NCI-H446 (cell line): ENCODE data around the gene VAMP8.
"Not testable (repeated sequence)": the region's sequence is repeated elsewhere in the genome, so short reads cannot be mapped to it uniquely, and the experiment has no call there.

Experiments
- DNase-seq, 2 experiments: peaks; one replicate each; lab custom pipeline; 2025; lab: John Stamatoyannopoulos, UW

The VAMP8 gene

GRCh38 chr2:85579266-85579935 is 2.0 kb downstream of the VAMP8 start:
- DNase-seq = no peak

GRCh38 chr2:85580206-85580605 is 2.8 kb downstream of the VAMP8 start:
- DNase-seq = no peak

GRCh38 chr2:85582492-85582891 is 5.1 kb downstream of the VAMP8 start:
- no peak for DNase-seq

- DNase-seq = no peak
Measured at GRCh38 chr2:85583667-85584353, 6.4 kb downstream of the VAMP8 start.

GRCh38 chr2:85584354-85584856 is 7.0 kb downstream of the VAMP8 start, which contains the start of gene VAMP5:
Gene VAMP5, plus strand, starts transcription at chr2:85584431. Its CDS starts 60 bp downstream, at chr2:85584491.
- DNase-seq = no peak

- DNase-seq = no peak
Measured at GRCh38 chr2:85584857-85585780, 7.7 kb downstream of the VAMP8 start.

- DNase-seq = no peak
Measured at GRCh38 chr2:85585781-85586105, 8.4 kb downstream of the VAMP8 start.

- DNase-seq = no peak
Measured at GRCh38 chr2:85588236-85588635, 10.8 kb downstream of the VAMP8 start.

GRCh38 chr2:85588645-85589044 is 11.3 kb downstream of the VAMP8 start:
- DNase-seq = no peak

- DNase-seq = no peak
Measured at GRCh38 chr2:85589181-85589580, 11.8 kb downstream of the VAMP8 start.

GRCh38 chr2:85589982-85590791 is 12.8 kb downstream of the VAMP8 start:
- DNase-seq = no peak

- no peak for DNase-seq
Measured at GRCh38 chr2:85590950-85591349, 13.6 kb downstream of the VAMP8 start.

GRCh38 chr2:85591563-85591962 is 14.2 kb downstream of the VAMP8 start:
- no peak for DNase-seq

- DNase-seq = not testable (repeated sequence)
Measured at GRCh38 chr2:85592299-85592698, 14.9 kb downstream of the VAMP8 start.

GRCh38 chr2:85593023-85593422 is 15.6 kb downstream of the VAMP8 start:
- no peak for DNase-seq

GRCh38 chr2:85594715-85595300 is 17.4 kb downstream of the VAMP8 start:
- DNase-seq = no peak

- DNase-seq = peak; percentile 91 to 98
Measured at GRCh38 chr2:85595301-85596025, 18.1 kb downstream of the VAMP8 start, which contains the start of gene RNF181. Gene RNF181, plus strand, starts transcription at chr2:85595745. Its CDS starts 19 bp downstream, at chr2:85595764.

- no peak for DNase-seq
Measured at GRCh38 chr2:85596026-85596333, 18.6 kb downstream of the VAMP8 start.

- no peak for DNase-seq
Measured at GRCh38 chr2:85596486-85597143, 19.2 kb downstream of the VAMP8 start.

GRCh38 chr2:85597241-85597640 is 19.9 kb downstream of the VAMP8 start:
- DNase-seq = no peak
